ENCODE results near the gene ZNF134.

- TF ChIP-seq CTCF (IDR thresholded peaks at IDR 0.05), result no peak
- TF ChIP-seq POLR2A (IDR thresholded peaks at IDR 0.05), result no peak
- TF ChIP-seq POLR2AphosphoS5 (IDR thresholded peaks at IDR 0.05), result no peak
Observed at GRCh38 chr19:57643734-57644133, 29.7 kb downstream of the ZNF134 start.

Data from gastroesophageal sphincter (tissue), 3 donors.